T-helper 2 cell treated with Interferon-gamma antibody and Interleukin-4, amounts not matched to agents 5 μg/mL and 100 μg/mL, for 36 hours (primary cell): ENCODE results near the gene ATP12A.

Experiments
- DNase-seq: peaks from one replicate; pipeline ENCODE4 v3.0.0; 2021; ENCODE audit warnings: low spot score
- H3K27ac Mint-ChIP-seq: one replicate; pipeline ENCODE4 v1.8.0; 2021; ENCODE audit warnings: mild to moderate bottlenecking, mixed read lengths
- H3K27me3 Mint-ChIP-seq: one replicate; pipeline ENCODE4 v1.8.0; 2021; ENCODE audit warnings: low read depth, mixed read lengths
- H3K36me3 Mint-ChIP-seq: one replicate; pipeline ENCODE4 v1.8.0; 2021; ENCODE audit warnings: low read depth, mixed read lengths
- H3K4me1 Mint-ChIP-seq: one replicate; pipeline ENCODE4 v1.8.0; 2021; ENCODE audit warnings: low read depth, mixed read lengths
- H3K4me3 Mint-ChIP-seq: one replicate; pipeline ENCODE4 v1.8.0; 2022; ENCODE audit warnings: mild to moderate bottlenecking, moderate library complexity, mixed read lengths
- H3K9me3 Mint-ChIP-seq: one replicate; pipeline ENCODE4 v1.8.0; 2021; ENCODE audit warnings: mixed read lengths

ATP12A gene

GRCh38 chr13:24685314-24685713, 5.1 kb downstream of the ATP12A start:
- DNase-seq: no peak
- H3K9me3 Mint-ChIP-seq: no peaks in the 10 kb centered on the region
- H3K27ac Mint-ChIP-seq: no peak overlapping the region
- H3K36me3 Mint-ChIP-seq: no peaks in the 10 kb centered on the region
- H3K4me1 Mint-ChIP-seq: peaks cover 24% of the 10 kb centered on the region
- peaks cover 28% of the 10 kb centered on the region for H3K27me3 Mint-ChIP-seq
- H3K4me3 Mint-ChIP-seq: no peak overlapping the region

DNA sequence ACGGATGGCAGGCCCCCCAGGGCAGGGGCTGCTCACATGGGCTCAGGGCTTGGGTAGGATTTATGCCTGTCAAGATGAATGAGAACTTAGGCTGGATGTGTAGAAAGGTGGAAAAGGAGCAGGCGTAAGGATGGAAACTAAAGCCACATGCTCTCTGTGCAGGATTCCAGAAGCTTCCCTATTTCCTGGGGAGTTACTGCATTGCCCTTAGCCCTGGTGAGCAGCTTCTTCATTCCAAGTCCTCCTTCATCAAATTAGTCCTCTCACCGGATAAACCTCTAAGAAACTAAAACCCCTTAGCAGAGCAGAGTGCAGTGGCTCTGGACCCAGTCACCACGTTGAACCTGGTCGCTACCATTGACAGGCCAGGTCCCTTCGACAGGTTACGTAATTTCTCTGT, 7.4 kb downstream of the ATP12A start:
- H3K27ac Mint-ChIP-seq: no peak overlapping the region
- H3K9me3 Mint-ChIP-seq: no peaks in the 10 kb centered on the region
- no peaks in the 10 kb centered on the region for H3K36me3 Mint-ChIP-seq
- peaks cover 20% of the 10 kb centered on the region for H3K4me1 Mint-ChIP-seq
- H3K4me3 Mint-ChIP-seq: no peak overlapping the region
- H3K27me3 Mint-ChIP-seq: peaks cover 25% of the 10 kb centered on the region
- no peak for DNase-seq

DNA sequence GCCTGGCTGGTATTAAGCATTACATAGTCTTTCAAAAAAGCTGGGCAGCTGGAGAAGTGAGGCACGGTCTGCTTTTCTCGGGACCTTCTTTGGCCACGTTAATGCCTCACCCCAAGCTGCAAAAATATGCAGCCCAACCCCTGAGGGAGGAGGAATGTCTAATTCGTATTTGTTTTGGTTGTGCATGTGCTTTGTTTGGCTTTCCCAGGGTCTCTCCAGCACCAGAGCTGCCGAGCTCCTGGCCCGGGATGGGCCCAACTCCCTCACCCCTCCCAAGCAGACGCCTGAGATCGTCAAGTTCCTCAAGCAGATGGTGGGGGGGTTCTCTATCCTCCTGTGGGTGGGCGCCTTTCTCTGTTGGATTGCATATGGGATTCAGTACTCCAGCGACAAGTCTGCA, 7.9 kb downstream of the ATP12A start:
- Mint-ChIP-seq H3K27me3 (peaks cover 27% of the 10 kb centered on the region), H3K27ac (no peak overlapping the region), H3K9me3 (no peaks in the 10 kb centered on the region), H3K36me3 (no peaks in the 10 kb centered on the region), H3K4me3 (no peak overlapping the region), H3K4me1 (peaks cover 19% of the 10 kb centered on the region)
- DNase-seq: no peak

DNA sequence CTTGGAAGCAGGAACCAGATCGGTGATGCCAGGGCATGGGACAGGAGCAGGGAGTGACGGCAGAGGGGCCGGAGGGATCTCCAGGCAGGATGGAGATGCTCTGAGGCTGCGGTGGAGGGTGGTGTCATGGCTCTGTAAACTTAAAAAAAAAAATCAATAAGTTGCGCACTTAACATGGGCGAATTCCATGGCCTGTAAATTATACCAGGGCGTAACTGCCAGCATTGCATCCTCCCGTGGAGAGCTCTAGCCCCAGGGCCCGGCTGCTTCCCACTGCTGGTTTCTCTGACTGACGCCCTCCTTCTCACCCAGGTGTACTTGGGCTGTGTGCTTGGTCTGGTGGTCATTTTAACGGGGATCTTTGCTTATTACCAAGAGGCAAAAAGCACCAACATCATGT, 8.7 kb downstream of the ATP12A start:
- no peaks in the 10 kb centered on the region for H3K36me3 Mint-ChIP-seq
- H3K27me3 Mint-ChIP-seq: peaks cover 33% of the 10 kb centered on the region
- H3K9me3 Mint-ChIP-seq: no peaks in the 10 kb centered on the region
- DNase-seq: no peak
- H3K27ac Mint-ChIP-seq: no peak overlapping the region
- no peak overlapping the region for H3K4me3 Mint-ChIP-seq
- H3K4me1 Mint-ChIP-seq: peaks cover 18% of the 10 kb centered on the region

DNA sequence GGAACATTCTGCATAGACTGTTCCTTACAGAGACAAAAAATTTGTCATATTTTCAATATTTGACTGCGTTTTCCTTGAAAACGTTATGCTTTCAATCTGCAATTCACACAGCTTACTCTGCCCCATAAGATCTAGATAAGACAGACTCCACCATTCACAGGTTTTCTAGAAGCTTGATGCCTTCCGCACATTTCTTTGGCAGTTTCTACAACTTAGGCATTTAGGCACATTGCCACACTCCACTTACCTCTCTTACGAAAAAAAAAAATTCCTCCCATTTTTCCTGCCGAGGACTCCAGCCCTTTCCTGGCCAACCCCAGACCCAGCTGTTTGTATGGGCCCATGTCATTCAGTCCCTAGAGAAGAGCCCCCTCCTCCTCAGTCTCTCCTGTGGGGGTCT, 11.2 kb downstream of the ATP12A start:
- H3K9me3 Mint-ChIP-seq: no peaks in the 10 kb centered on the region
- DNase-seq: no peak
- H3K27ac Mint-ChIP-seq: no peak overlapping the region
- peaks cover 11% of the 10 kb centered on the region for H3K4me1 Mint-ChIP-seq
- no peak overlapping the region for H3K4me3 Mint-ChIP-seq
- H3K36me3 Mint-ChIP-seq: no peaks in the 10 kb centered on the region
- peaks cover 30% of the 10 kb centered on the region for H3K27me3 Mint-ChIP-seq

DNA sequence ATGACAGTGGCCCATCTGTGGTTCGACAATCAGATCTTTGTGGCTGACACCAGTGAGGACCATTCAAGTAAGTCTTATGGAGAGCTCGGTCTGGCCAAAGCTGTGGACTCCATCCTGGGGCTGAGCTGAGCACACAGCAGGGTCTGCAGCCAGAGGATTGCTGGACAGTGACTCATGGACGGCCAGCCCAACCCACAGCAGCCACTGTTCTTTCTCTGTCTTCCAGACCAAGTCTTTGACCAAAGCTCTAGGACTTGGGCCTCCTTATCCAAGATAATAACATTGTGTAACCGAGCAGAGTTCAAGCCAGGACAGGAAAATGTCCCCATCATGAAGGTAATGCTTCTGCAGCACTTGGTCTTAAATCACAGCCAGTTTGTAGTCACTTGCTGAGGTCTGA, 12.4 kb downstream of the ATP12A start:
- H3K9me3 Mint-ChIP-seq: no peaks in the 10 kb centered on the region
- H3K27ac Mint-ChIP-seq: no peak overlapping the region
- H3K4me1 Mint-ChIP-seq: peaks cover 11% of the 10 kb centered on the region
- H3K4me3 Mint-ChIP-seq: no peak overlapping the region
- DNase-seq: no peak
- no peaks in the 10 kb centered on the region for H3K36me3 Mint-ChIP-seq
- H3K27me3 Mint-ChIP-seq: peaks cover 26% of the 10 kb centered on the region

DNA sequence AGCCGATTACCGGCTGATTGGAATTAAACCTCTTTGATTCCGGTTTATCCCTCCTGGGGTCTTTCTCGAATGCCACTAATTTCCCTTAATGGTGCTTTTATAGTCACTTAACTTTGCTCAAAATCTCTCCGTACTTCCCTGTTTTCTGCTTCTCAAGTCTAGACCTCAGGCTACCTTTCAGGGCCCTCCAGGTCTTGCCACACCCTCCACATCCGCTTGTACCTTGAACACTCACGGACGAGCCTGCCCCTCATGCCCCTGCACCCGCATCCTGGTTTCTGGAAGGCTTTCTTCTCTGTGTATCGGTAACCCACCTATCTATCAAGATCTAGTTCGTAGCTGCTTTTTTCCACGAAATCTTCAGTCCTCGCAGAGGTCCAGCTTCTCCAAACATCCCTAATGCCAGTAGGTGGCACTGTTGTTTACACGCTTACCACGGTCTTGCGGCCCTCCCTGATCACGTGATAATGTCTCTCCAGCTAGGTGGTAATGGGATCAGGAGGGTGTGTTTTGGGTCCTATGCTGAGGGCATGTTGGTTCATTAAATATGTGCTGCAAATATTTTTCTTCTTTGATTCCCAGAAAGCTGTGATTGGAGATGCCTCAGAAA, 13.8 kb downstream of the ATP12A start:
- H3K36me3 Mint-ChIP-seq: no peaks in the 10 kb centered on the region
- DNase-seq: peak; percentile 37
- no peak overlapping the region for H3K27ac Mint-ChIP-seq
- H3K4me3 Mint-ChIP-seq: peak overlapping the region; percentile 58
- H3K9me3 Mint-ChIP-seq: no peaks in the 10 kb centered on the region
- H3K27me3 Mint-ChIP-seq: peaks cover 20% of the 10 kb centered on the region
- H3K4me1 Mint-ChIP-seq: peaks cover 11% of the 10 kb centered on the region

DNA sequence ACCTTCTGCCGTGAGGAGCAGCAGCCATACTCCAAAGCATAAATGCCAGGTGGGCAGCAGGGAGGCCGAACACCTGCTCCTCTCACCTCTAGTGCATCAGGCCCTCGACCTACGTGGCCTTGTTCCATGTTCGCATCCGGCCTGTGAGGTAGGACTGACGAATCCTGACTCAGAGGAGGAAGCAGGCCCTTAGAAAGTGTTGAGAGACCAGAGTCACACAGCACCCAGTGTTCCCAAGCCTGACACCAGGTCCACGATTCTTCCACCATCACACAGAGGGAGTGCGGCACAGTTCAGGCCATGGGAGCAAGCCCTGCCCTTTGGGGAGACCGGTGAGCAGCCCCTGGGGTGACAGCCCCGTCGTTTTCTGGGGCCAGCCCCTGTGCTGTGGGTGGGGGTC, 14.7 kb downstream of the ATP12A start:
- DNase-seq: no peak
- Mint-ChIP-seq H3K36me3 (no peaks in the 10 kb centered on the region), H3K27ac (no peak overlapping the region), H3K4me3 (no peak overlapping the region), H3K4me1 (peaks cover 11% of the 10 kb centered on the region), H3K9me3 (no peaks in the 10 kb centered on the region), H3K27me3 (peaks cover 22% of the 10 kb centered on the region)

DNA sequence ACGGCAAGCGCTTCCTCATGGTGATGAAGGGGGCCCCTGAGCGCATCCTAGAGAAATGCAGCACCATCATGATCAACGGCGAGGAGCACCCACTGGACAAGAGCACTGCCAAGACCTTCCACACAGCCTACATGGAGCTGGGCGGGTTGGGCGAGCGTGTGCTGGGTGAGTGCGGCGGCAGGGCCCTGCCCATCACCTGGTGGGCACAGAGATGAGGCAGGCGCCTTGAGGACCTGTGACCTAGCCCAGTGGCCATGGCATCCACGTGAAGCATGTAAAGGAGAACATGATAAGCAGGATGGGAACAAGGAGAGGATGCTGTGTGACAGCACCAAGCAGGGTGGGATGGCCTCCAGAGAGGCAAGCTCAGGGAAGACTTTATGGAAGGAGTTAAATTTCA, 18.5 kb downstream of the ATP12A start:
- Mint-ChIP-seq H3K4me1 (peaks cover 7% of the 10 kb centered on the region), H3K4me3 (no peak overlapping the region), H3K27ac (no peak overlapping the region), H3K9me3 (no peaks in the 10 kb centered on the region), H3K27me3 (peaks cover 13% of the 10 kb centered on the region), H3K36me3 (no peaks in the 10 kb centered on the region)
- no peak for DNase-seq

DNA sequence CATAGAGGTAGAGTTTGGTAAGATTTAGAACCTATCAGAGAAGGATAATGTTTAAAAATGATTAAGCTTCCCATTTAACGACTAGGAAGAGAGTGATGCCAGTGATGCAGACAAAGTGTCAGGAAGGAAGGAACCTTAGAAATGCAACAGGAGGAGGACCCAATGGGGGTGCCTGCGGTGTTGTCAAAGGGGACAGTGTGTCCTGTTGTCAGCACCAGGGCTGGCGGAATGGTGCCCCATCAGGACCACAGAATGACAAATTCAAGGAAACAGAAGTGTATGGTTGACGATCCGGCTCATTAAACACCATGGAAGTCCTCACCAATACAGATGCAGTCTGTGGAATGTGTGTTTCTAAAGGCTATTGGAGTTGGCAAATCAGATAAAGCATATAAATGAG, 19.3 kb downstream of the ATP12A start:
- no peak for DNase-seq
- no peak overlapping the region for H3K4me3 Mint-ChIP-seq
- peaks cover 12% of the 10 kb centered on the region for H3K27me3 Mint-ChIP-seq
- H3K9me3 Mint-ChIP-seq: no peaks in the 10 kb centered on the region
- peaks cover 1% of the 10 kb centered on the region for H3K4me1 Mint-ChIP-seq
- H3K27ac Mint-ChIP-seq: no peak overlapping the region
- no peaks in the 10 kb centered on the region for H3K36me3 Mint-ChIP-seq

GRCh38 chr13:24700539-24700938, 20.3 kb downstream of the ATP12A start:
- Mint-ChIP-seq H3K27ac (no peak overlapping the region), H3K36me3 (no peaks in the 10 kb centered on the region), H3K4me3 (no peak overlapping the region), H3K9me3 (no peaks in the 10 kb centered on the region), H3K4me1 (no peaks in the 10 kb centered on the region), H3K27me3 (peaks cover 12% of the 10 kb centered on the region)
- no peak for DNase-seq

DNA sequence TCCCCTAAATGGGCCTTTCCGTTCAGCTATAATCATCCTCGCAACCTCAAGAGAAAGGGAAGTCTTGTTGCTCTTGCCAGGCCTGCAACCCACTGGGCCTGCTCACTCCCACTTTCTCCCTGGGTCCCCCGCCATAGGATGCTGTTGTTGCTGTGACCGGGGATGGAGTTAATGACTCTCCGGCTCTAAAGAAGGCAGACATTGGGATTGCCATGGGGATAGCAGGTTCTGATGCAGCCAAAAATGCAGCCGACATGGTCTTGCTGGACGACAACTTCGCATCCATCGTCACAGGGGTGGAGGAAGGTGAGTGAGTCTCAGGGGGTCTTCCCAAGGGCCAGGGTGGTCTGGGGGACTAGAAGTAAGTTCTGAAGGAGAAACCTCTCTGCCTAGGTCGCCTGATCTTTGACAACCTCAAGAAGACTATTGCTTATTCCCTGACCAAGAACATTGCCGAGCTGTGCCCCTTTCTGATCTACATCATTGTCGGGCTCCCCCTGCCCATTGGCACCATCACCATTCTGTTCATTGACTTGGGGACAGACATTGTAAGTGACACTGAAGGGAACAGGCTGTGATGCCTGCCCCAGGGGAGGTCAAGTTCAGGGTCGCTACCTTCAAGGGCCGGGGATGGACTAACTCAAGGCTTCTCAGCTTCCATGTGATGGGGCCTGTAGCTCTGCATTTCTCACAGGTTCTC, 26.8 kb downstream of the ATP12A start:
- Mint-ChIP-seq H3K9me3 (no peaks in the 10 kb centered on the region), H3K27me3 (peaks cover 3% of the 10 kb centered on the region), H3K4me1 (peaks cover 21% of the 10 kb centered on the region), H3K4me3 (no peak overlapping the region), H3K36me3 (no peaks in the 10 kb centered on the region), H3K27ac (no peak overlapping the region)
- DNase-seq: no peak

GRCh38 chr13:24709186-24709913, 29.1 kb downstream of the ATP12A start:
- Mint-ChIP-seq H3K9me3 (no peaks in the 10 kb centered on the region), H3K4me3 (peak overlapping the region; percentile 66)
- DNase-seq: peak; percentile 71

GRCh38 chr13:24713022-24713421, 32.8 kb downstream of the ATP12A start:
- Mint-ChIP-seq H3K27ac (no peak overlapping the region), H3K36me3 (no peaks in the 10 kb centered on the region)

More at GRCh38 chr13:24709186-24709913, 29.1 kb downstream of the ATP12A start:
- Mint-ChIP-seq H3K27me3 (peaks cover 3% of the 10 kb centered on the region), H3K36me3 (no peaks in the 10 kb centered on the region), H3K27ac (peak overlapping the region; percentile 86), H3K4me1 (peaks cover 23% of the 10 kb centered on the region)

More at GRCh38 chr13:24713022-24713421, 32.8 kb downstream of the ATP12A start:
- H3K9me3 Mint-ChIP-seq: no peaks in the 10 kb centered on the region
- H3K4me1 Mint-ChIP-seq: peaks cover 27% of the 10 kb centered on the region
- H3K27me3 Mint-ChIP-seq: peaks cover 4% of the 10 kb centered on the region
- no peak for DNase-seq
- H3K4me3 Mint-ChIP-seq: no peak overlapping the region
